Measurements from ENCODE around the gene CORO2B.

The CORO2B gene

DNA sequence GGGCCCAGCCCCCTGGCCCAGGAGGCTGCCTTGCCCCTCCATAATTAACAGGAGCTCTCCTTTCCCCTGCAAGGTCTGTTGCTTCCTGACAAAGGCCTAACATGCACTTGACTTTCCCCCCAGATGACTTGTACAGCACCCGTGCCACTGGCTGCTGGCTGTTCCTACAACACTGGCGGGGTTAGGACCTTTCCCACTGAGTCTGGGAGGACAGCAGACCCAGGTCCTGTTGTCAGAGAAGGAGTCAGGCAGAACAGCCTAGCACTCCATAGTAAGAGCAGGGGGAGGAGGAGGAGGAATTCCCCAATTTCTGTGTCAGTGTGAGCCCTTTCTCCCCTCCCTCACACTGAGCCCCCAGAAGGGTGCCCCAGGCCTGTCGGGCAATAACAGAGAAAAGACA, 99.2 kb downstream of the CORO2B start:
- TF ChIP-seq, protein P1, sequence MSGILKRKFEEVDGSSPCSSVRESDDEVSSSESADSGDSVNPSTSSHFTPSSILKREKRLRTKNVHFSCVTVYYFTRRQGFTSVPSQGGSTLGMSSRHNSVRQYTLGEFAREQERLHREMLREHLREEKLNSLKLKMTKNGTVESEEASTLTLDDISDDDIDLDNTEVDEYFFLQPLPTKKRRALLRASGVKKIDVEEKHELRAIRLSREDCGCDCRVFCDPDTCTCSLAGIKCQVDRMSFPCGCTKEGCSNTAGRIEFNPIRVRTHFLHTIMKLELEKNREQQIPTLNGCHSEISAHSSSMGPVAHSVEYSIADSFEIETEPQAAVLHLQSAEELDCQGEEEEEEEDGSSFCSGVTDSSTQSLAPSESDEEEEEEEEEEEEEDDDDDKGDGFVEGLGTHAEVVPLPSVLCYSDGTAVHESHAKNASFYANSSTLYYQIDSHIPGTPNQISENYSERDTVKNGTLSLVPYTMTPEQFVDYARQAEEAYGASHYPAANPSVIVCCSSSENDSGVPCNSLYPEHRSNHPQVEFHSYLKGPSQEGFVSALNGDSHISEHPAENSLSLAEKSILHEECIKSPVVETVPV (CRISPR knock-in tag; IDR thresholded peaks at IDR 0.05): no peak
- TF ChIP-seq PPARA (CRISPR knock-in tag; IDR thresholded peaks at IDR 0.05; ENCODE audit: borderline replicate concordance): no peak
- no peak for TF ChIP-seq ZFP30 (CRISPR knock-in tag; IDR thresholded peaks at IDR 0.05)
- TF ChIP-seq ZFP3 (CRISPR knock-in tag; IDR thresholded peaks at IDR 0.05): no peak
- TF ChIP-seq RARB (CRISPR knock-in tag; IDR thresholded peaks at IDR 0.05): no peak
- no peak for TF ChIP-seq ZC3H10 (CRISPR knock-in tag; IDR thresholded peaks at IDR 0.05)
- no peak for TF ChIP-seq TCF4 (CRISPR knock-in tag; IDR thresholded peaks at IDR 0.05; ENCODE audit: borderline replicate concordance)
- TF ChIP-seq ZNF8 (CRISPR knock-in tag; IDR thresholded peaks at IDR 0.05): no peak
- TF ChIP-seq, protein P2, sequence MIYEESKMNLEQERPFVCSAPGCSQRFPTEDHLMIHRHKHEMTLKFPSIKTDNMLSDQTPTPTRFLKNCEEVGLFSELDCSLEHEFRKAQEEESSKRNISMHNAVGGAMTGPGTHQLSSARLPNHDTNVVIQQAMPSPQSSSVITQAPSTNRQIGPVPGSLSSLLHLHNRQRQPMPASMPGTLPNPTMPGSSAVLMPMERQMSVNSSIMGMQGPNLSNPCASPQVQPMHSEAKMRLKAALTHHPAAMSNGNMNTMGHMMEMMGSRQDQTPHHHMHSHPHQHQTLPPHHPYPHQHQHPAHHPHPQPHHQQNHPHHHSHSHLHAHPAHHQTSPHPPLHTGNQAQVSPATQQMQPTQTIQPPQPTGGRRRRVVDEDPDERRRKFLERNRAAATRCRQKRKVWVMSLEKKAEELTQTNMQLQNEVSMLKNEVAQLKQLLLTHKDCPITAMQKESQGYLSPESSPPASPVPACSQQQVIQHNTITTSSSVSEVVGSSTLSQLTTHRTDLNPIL (CRISPR knock-in tag; IDR thresholded peaks at IDR 0.05; ENCODE audit: low read depth): no peak
- TF ChIP-seq SNAI2 (CRISPR knock-in tag; IDR thresholded peaks at IDR 0.05): no peak
- TF ChIP-seq, protein P3, sequence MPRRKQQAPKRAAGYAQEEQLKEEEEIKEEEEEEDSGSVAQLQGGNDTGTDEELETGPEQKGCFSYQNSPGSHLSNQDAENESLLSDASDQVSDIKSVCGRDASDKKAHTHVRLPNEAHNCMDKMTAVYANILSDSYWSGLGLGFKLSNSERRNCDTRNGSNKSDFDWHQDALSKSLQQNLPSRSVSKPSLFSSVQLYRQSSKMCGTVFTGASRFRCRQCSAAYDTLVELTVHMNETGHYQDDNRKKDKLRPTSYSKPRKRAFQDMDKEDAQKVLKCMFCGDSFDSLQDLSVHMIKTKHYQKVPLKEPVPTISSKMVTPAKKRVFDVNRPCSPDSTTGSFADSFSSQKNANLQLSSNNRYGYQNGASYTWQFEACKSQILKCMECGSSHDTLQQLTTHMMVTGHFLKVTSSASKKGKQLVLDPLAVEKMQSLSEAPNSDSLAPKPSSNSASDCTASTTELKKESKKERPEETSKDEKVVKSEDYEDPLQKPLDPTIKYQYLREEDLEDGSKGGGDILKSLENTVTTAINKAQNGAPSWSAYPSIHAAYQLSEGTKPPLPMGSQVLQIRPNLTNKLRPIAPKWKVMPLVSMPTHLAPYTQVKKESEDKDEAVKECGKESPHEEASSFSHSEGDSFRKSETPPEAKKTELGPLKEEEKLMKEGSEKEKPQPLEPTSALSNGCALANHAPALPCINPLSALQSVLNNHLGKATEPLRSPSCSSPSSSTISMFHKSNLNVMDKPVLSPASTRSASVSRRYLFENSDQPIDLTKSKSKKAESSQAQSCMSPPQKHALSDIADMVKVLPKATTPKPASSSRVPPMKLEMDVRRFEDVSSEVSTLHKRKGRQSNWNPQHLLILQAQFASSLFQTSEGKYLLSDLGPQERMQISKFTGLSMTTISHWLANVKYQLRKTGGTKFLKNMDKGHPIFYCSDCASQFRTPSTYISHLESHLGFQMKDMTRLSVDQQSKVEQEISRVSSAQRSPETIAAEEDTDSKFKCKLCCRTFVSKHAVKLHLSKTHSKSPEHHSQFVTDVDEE (CRISPR knock-in tag; IDR thresholded peaks at IDR 0.05): no peak
- ATAC-seq: no peak

DNA sequence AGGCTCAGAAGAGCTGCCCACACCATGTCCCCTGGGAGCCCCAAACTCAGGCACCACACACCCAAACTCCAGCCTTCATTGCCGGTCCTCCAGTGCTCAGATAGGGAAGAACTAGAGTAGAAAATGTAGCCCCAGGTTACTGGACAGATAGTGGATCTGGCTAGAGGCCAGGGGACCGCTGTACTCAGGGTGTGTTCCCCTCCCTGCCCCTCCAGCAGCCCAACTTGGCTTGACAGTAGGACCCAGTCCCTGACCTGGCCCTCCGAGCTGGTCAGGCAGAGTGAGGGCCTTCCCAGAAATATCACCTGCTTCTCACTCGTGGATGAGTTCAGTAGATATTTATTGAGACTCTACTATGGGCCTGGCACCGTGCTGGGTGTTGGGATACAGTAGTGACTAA, 100.0 kb downstream of the CORO2B start:
- ATAC-seq: no peak
- TF ChIP-seq, protein P4, sequence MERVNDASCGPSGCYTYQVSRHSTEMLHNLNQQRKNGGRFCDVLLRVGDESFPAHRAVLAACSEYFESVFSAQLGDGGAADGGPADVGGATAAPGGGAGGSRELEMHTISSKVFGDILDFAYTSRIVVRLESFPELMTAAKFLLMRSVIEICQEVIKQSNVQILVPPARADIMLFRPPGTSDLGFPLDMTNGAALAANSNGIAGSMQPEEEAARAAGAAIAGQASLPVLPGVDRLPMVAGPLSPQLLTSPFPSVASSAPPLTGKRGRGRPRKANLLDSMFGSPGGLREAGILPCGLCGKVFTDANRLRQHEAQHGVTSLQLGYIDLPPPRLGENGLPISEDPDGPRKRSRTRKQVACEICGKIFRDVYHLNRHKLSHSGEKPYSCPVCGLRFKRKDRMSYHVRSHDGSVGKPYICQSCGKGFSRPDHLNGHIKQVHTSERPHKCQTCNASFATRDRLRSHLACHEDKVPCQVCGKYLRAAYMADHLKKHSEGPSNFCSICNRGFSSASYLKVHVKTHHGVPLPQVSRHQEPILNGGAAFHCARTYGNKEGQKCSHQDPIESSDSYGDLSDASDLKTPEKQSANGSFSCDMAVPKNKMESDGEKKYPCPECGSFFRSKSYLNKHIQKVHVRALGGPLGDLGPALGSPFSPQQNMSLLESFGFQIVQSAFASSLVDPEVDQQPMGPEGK (CRISPR knock-in tag; IDR thresholded peaks at IDR 0.05; ENCODE audit: borderline replicate concordance): no peak
- TF ChIP-seq ZFP30 (CRISPR knock-in tag; IDR thresholded peaks at IDR 0.05) (no peak), TOX (CRISPR knock-in tag; IDR thresholded peaks at IDR 0.05; ENCODE audit: borderline replicate concordance) (no peak), ESRRG (CRISPR knock-in tag; IDR thresholded peaks at IDR 0.05) (no peak), ISL1 (CRISPR knock-in tag; IDR thresholded peaks at IDR 0.05) (no peak), GLIS3 (CRISPR knock-in tag; IDR thresholded peaks at IDR 0.05) (no peak)

DNA sequence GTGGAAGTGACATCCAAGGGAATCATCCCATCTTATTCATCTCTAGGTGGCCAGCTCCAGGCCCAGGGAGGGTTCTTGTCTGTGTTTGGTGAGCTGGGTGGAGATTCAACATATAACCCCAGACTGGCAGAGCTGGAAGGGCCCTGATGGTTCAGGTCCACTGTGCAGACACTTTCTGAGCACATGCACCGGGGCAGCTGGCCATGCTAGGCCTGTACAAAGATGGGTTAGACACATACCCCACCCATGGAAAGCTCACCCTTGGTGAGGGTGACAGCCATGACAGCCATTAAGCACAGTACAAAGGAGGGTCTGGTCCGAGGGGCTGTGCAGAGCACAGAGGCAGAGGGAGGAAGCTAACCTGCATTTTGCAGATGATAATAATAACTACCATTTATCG, 100.4 kb downstream of the CORO2B start:
- TF ChIP-seq, protein P1 (CRISPR knock-in tag; IDR thresholded peaks at IDR 0.05): no peak
- TF ChIP-seq RARB (CRISPR knock-in tag; IDR thresholded peaks at IDR 0.05): no peak
- TF ChIP-seq BACH2 (CRISPR knock-in tag; IDR thresholded peaks at IDR 0.05; ENCODE audit: borderline replicate concordance): no peak
- no peak for TF ChIP-seq ZC3H10 (CRISPR knock-in tag; IDR thresholded peaks at IDR 0.05)
- TF ChIP-seq, protein P2 (CRISPR knock-in tag; IDR thresholded peaks at IDR 0.05; ENCODE audit: low read depth): no peak
- no peak for TF ChIP-seq ZFP30 (CRISPR knock-in tag; IDR thresholded peaks at IDR 0.05)
- TF ChIP-seq, protein P5, sequence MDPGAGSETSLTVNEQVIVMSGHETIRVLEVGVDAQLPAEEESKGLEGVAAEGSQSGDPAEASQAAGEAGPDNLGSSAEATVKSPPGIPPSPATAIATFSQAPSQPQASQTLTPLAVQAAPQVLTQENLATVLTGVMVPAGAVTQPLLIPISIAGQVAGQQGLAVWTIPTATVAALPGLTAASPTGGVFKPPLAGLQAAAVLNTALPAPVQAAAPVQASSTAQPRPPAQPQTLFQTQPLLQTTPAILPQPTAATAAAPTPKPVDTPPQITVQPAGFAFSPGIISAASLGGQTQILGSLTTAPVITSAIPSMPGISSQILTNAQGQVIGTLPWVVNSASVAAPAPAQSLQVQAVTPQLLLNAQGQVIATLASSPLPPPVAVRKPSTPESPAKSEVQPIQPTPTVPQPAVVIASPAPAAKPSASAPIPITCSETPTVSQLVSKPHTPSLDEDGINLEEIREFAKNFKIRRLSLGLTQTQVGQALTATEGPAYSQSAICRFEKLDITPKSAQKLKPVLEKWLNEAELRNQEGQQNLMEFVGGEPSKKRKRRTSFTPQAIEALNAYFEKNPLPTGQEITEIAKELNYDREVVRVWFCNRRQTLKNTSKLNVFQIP (CRISPR knock-in tag; IDR thresholded peaks at IDR 0.05; ENCODE audit: borderline replicate concordance, low read depth): no peak
- TF ChIP-seq SNAI2 (CRISPR knock-in tag; IDR thresholded peaks at IDR 0.05): no peak
- no peak for TF ChIP-seq ZNF70 (CRISPR knock-in tag; IDR thresholded peaks at IDR 0.05)
- TF ChIP-seq, protein P3 (CRISPR knock-in tag; IDR thresholded peaks at IDR 0.05): no peak
- TF ChIP-seq ISL1 (CRISPR knock-in tag; IDR thresholded peaks at IDR 0.05): no peak
- TF ChIP-seq ARNTL (CRISPR knock-in tag; IDR thresholded peaks at IDR 0.05; ENCODE audit: borderline replicate concordance, low read depth): no peak
- TF ChIP-seq ZNF565 (CRISPR knock-in tag; conservative IDR thresholded peaks at IDR 0.05; ENCODE audit: low read depth): no peak
- no peak for ATAC-seq

Measured in SK-N-SH treated with all-trans-retinoic acid at 6 μM for 48 hours (cell line).